Activated naive CD8-positive, alpha-beta T cell treated with anti-CD3 and anti-CD28 coated beads, Interleukin-2, amount 10 ng/mL, durations not matched to agents 7 days and 5 days (primary cell): ENCODE results near the gene ADCY5. TPM values are rescaled to one million over a fixed set of nuclear protein-coding genes. Genes with fewer than 3 reads are reported as not detected.

Experiments used
- ATAC-seq: fragments of 150-1000 bp; cut with Tn5 transposase; one replicate; pipeline ENCODE4 v1.10.0; 2021; ENCODE audit warnings: low read depth, moderate library complexity
- POLR2A ChIA-PET: fragments of 350-600 bp; sonication (Branson Sonifier 250); formaldehyde crosslinking; loops from one replicate; lab custom pipeline; 2021; ENCODE audit warnings: antibody characterized with exemption; lab: Charles Lee
- DNase-seq: peaks from one replicate; pipeline ENCODE4 v3.0.0; 2021
- H3K27ac Mint-ChIP-seq: one replicate; pipeline ENCODE4 v1.8.0; 2022; ENCODE audit warnings: mild to moderate bottlenecking, mixed read lengths
- H3K27me3 Mint-ChIP-seq: one replicate; pipeline ENCODE4 v1.8.0; 2022; ENCODE audit warnings: mild to moderate bottlenecking, moderate library complexity, mixed read lengths
- H3K36me3 Mint-ChIP-seq: one replicate; pipeline ENCODE4 v1.8.0; 2021; ENCODE audit warnings: mild to moderate bottlenecking, mixed read lengths
- H3K4me1 Mint-ChIP-seq: one replicate; pipeline ENCODE4 v1.8.0; 2021; ENCODE audit warnings: mixed read lengths
- H3K4me3 Mint-ChIP-seq: one replicate; pipeline ENCODE4 v1.8.0; 2022; ENCODE audit warnings: mild to moderate bottlenecking, moderate library complexity, mixed read lengths
- H3K9me3 Mint-ChIP-seq: one replicate; pipeline ENCODE4 v1.8.0; 2021; ENCODE audit warnings: mixed read lengths
- total RNA-seq, 2 experiments: library from RNA; stranded (reverse); gene quantifications; one replicate each; pipeline ENCODE4 v1.2.3, GENCODE V29; 2021

The ADCY5 gene
- total RNA-seq, 2 experiments from 2014 or later, result not detected

GRCh38 chr3:123419181-123419849 lies 29.6 kb downstream of the ADCY5 start:
- peaks cover 8% of the 10 kb centered on the region for H3K27me3 Mint-ChIP-seq
- DNase-seq (no peak), ATAC-seq (no peak)
- H3K36me3 Mint-ChIP-seq, result no peaks in the 10 kb centered on the region
- no peak overlapping the region for H3K4me3 Mint-ChIP-seq
- no peaks in the 10 kb centered on the region for H3K9me3 Mint-ChIP-seq
- H3K27ac Mint-ChIP-seq, result no peak overlapping the region
- H3K4me1 Mint-ChIP-seq, result no peaks in the 10 kb centered on the region
- POLR2A ChIA-PET, result no interaction called here

- H3K27ac Mint-ChIP-seq, result no peak overlapping the region
- no peaks in the 10 kb centered on the region for H3K36me3 Mint-ChIP-seq
- POLR2A ChIA-PET, result no interaction called here
- peaks cover 6% of the 10 kb centered on the region for H3K27me3 Mint-ChIP-seq
- no peaks in the 10 kb centered on the region for H3K9me3 Mint-ChIP-seq
- H3K4me3 Mint-ChIP-seq, result no peak overlapping the region
- DNase-seq, result no peak
- H3K4me1 Mint-ChIP-seq, result no peaks in the 10 kb centered on the region
- ATAC-seq, result no peak
Observed at GRCh38 chr3:123416647-123417046, 32.2 kb downstream of the ADCY5 start.

- H3K36me3 Mint-ChIP-seq, result no peaks in the 10 kb centered on the region
- no peak for DNase-seq
- H3K27ac Mint-ChIP-seq, result no peak overlapping the region
- no peaks in the 10 kb centered on the region for H3K4me1 Mint-ChIP-seq
- POLR2A ChIA-PET, result no interaction called here
- ATAC-seq, result no peak
- no peak overlapping the region for H3K4me3 Mint-ChIP-seq
- peaks cover 6% of the 10 kb centered on the region for H3K27me3 Mint-ChIP-seq
- H3K9me3 Mint-ChIP-seq, result no peaks in the 10 kb centered on the region
Observed at GRCh38 chr3:123416173-123416572, 32.7 kb downstream of the ADCY5 start.

GRCh38 chr3:123414973-123415775 lies 33.7 kb downstream of the ADCY5 start:
- H3K36me3 Mint-ChIP-seq, result no peaks in the 10 kb centered on the region
- H3K4me1 Mint-ChIP-seq, result no peaks in the 10 kb centered on the region
- H3K27me3 Mint-ChIP-seq, result peaks cover 11% of the 10 kb centered on the region
- H3K4me3 Mint-ChIP-seq, result no peak overlapping the region
- POLR2A ChIA-PET, result no interaction called here
- no peak overlapping the region for H3K27ac Mint-ChIP-seq
- no peaks in the 10 kb centered on the region for H3K9me3 Mint-ChIP-seq
- ATAC-seq (no peak), DNase-seq (no peak)

- POLR2A ChIA-PET, result interaction anchor here (1.1 kb wide), 1 partner anchor 36 kb away, joined by 3 read pairs; the partner anchor contains the start of gene ADCY5
- Mint-ChIP-seq H3K27ac (no peak overlapping the region), H3K9me3 (no peaks in the 10 kb centered on the region), H3K27me3 (peaks cover 11% of the 10 kb centered on the region), H3K4me1 (no peaks in the 10 kb centered on the region), H3K36me3 (no peaks in the 10 kb centered on the region), H3K4me3 (no peak overlapping the region)
- no peak for ATAC-seq
- DNase-seq, result no peak
Observed at GRCh38 chr3:123412811-123413604, 35.9 kb downstream of the ADCY5 start.

- no peak for ATAC-seq
Observed at GRCh38 chr3:123412076-123412475, 36.8 kb downstream of the ADCY5 start.

GRCh38 chr3:123411340-123412040 lies 37.4 kb downstream of the ADCY5 start:
- POLR2A ChIA-PET, result no interaction called here
- no peak for ATAC-seq
- no peaks in the 10 kb centered on the region for H3K36me3 Mint-ChIP-seq
- H3K9me3 Mint-ChIP-seq, result no peaks in the 10 kb centered on the region
- H3K27ac Mint-ChIP-seq, result no peak overlapping the region
- no peaks in the 10 kb centered on the region for H3K4me1 Mint-ChIP-seq
- H3K4me3 Mint-ChIP-seq, result no peak overlapping the region
- no peak for DNase-seq
- H3K27me3 Mint-ChIP-seq, result peaks cover 7% of the 10 kb centered on the region

More at GRCh38 chr3:123412076-123412475, 36.8 kb downstream of the ADCY5 start:
- no peak overlapping the region for H3K27ac Mint-ChIP-seq
- no peak for DNase-seq
- no peaks in the 10 kb centered on the region for H3K36me3 Mint-ChIP-seq
- H3K4me3 Mint-ChIP-seq, result no peak overlapping the region
- POLR2A ChIA-PET, result no interaction called here
- peaks cover 11% of the 10 kb centered on the region for H3K27me3 Mint-ChIP-seq
- no peaks in the 10 kb centered on the region for H3K4me1 Mint-ChIP-seq
- H3K9me3 Mint-ChIP-seq, result no peaks in the 10 kb centered on the region

- H3K4me1 Mint-ChIP-seq, result no peaks in the 10 kb centered on the region
- POLR2A ChIA-PET, result no interaction called here
Observed at GRCh38 chr3:123410149-123410515, 38.8 kb downstream of the ADCY5 start.

GRCh38 chr3:123409443-123410148 lies 39.3 kb downstream of the ADCY5 start:
- peaks cover 5% of the 10 kb centered on the region for H3K27me3 Mint-ChIP-seq

More at GRCh38 chr3:123410149-123410515, 38.8 kb downstream of the ADCY5 start:
- Mint-ChIP-seq H3K9me3 (no peaks in the 10 kb centered on the region), H3K27ac (no peak overlapping the region), H3K27me3 (peaks cover 5% of the 10 kb centered on the region), H3K36me3 (no peaks in the 10 kb centered on the region), H3K4me3 (no peak overlapping the region)
- ATAC-seq (no peak), DNase-seq (no peak)

GRCh38 chr3:123406598-123406997 lies 42.3 kb downstream of the ADCY5 start:
- H3K36me3 Mint-ChIP-seq, result no peaks in the 10 kb centered on the region
- ATAC-seq, result no peak

More at GRCh38 chr3:123409443-123410148, 39.3 kb downstream of the ADCY5 start:
- POLR2A ChIA-PET, result no interaction called here
- H3K36me3 Mint-ChIP-seq, result no peaks in the 10 kb centered on the region
- H3K4me1 Mint-ChIP-seq, result no peaks in the 10 kb centered on the region
- DNase-seq, result no peak
- no peaks in the 10 kb centered on the region for H3K9me3 Mint-ChIP-seq
- no peak overlapping the region for H3K4me3 Mint-ChIP-seq
- no peak for ATAC-seq
- H3K27ac Mint-ChIP-seq, result no peak overlapping the region

GRCh38 chr3:123405936-123406510 lies 42.9 kb downstream of the ADCY5 start:
- DNase-seq (no peak), ATAC-seq (no peak)
- Mint-ChIP-seq H3K27ac (no peak overlapping the region), H3K4me1 (no peaks in the 10 kb centered on the region), H3K27me3 (peaks cover 7% of the 10 kb centered on the region), H3K9me3 (no peaks in the 10 kb centered on the region), H3K4me3 (no peak overlapping the region), H3K36me3 (no peaks in the 10 kb centered on the region)
- POLR2A ChIA-PET, result no interaction called here

More at GRCh38 chr3:123406598-123406997, 42.3 kb downstream of the ADCY5 start:
- Mint-ChIP-seq H3K27me3 (peaks cover 7% of the 10 kb centered on the region), H3K27ac (no peak overlapping the region), H3K9me3 (no peaks in the 10 kb centered on the region), H3K4me3 (no peak overlapping the region), H3K4me1 (no peaks in the 10 kb centered on the region)
- POLR2A ChIA-PET, result no interaction called here
- no peak for DNase-seq

GRCh38 chr3:123405021-123405420 lies 43.9 kb downstream of the ADCY5 start:
- H3K4me3 Mint-ChIP-seq, result no peak overlapping the region
- POLR2A ChIA-PET, result no interaction called here

More at GRCh38 chr3:123405021-123405420, 43.9 kb downstream of the ADCY5 start:
- Mint-ChIP-seq H3K36me3 (no peaks in the 10 kb centered on the region), H3K9me3 (no peaks in the 10 kb centered on the region), H3K4me1 (no peaks in the 10 kb centered on the region), H3K27ac (no peak overlapping the region), H3K27me3 (peaks cover 2% of the 10 kb centered on the region)
- no peak for ATAC-seq
- DNase-seq, result no peak
